Measurements from ENCODE around the gene CHMP4A.

DNA sequence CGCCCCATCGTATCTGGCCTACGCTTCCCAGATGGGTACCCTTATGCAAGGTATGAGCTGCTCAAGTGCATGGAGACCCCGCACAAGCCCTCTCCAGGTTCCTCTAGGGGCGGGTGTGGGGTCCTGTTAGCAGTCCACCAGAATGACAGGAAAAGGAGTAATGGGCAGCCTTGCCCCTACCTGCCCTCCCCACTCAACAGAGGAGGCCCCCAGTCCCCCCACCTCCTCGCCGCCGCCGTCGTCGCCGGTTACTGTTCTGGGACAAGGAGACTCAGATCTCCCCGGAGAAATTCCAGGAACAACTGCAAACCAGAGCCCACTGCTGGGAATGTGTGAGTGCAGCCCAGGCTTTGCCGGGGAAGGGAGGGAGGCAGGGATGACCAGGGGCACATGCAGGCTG, 35.4 kb downstream of the CHMP4A start:
- TF ChIP-seq POLR2AphosphoS5 (IDR thresholded peaks at IDR 0.05; ENCODE audit: low read depth, low read length) (no peak; the same call in 1 of the 2 replicates), TAF1 (IDR thresholded peaks at IDR 0.05; ENCODE audit: borderline replicate concordance, low read depth, low read length) (no peak), POLR2A (IDR thresholded peaks at IDR 0.05; ENCODE audit: low read depth, low read length) (no peak)

Measured in GM12892 (cell line).